Hepatic stellate cell (primary cell): ENCODE data around the gene ANKRD40.

Experiments
- DNase-seq: peaks from one replicate; pipeline ENCODE4 v3.0.0; 2011; ENCODE audit warnings: low spot score

Gene ANKRD40

DNA sequence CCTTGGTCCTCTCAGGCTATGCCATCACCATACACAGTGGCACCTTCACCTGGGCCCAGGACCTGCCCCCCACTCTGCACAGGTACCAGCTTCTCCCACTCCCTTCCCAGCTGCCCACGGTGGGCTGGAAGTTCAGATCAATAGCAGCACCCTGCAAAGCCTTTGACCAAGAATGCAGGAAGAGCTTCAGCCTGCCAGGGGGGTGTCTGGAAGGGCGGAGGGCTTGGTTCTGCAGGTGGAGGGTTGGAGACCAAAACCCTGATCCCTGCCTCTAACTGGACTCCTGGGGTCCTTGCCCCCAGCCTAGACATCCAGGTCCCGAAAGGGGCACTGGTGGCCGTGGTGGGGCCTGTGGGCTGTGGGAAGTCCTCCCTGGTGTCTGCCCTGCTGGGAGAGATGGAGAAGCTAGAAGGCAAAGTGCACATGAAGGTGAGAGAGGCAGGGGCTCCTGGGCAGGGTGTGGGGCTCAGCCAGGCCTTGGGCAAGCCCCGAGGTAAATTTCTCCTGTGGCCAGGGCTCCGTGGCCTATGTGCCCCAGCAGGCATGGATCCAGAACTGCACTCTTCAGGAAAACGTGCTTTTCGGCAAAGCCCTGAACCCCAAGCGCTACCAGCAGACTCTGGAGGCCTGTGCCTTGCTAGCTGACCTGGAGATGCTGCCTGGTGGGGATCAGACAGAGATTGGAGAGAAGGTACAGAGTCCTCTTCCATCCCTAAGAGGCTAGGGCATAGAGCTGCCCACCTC, 38.7 kb downstream of the ANKRD40 start:
- no peak for DNase-seq

DNA sequence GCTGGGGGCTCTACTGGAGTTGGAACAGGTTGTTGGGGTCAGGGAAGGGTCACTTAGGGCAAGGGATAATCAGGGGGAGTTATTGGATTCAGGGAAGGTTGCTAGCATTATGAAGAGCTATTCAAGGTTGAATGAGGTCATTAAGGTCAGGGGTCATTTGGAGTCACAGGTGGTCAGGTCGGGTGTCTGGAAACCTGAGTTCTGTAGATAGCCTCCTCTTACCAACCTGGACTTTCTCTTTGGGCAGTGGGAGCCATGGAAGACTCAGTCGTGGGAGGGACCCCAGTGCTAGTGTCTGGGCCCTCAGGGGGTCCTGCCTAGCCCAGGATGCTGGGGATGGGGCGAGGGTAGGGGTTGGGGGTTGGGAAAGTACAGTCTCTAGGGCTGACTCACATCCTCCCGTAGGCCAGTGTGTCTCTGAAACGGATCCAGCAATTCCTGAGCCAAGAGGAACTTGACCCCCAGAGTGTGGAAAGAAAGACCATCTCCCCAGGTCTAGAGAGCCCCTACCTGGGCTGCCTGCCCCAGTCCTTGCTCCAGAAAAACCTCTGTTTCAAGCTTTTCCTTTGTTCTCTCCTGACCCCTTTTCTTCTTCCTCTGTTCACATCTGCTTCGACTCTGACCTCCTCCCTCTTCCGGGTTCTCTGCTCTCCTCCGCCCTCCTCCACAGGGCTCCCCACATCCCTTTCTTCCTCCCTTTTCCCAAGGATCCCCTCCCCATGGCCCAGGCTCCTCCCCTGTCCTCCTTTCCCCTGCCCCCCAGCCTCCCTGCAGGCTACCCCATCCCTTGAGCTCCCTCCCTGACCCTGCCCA, 39.5 kb downstream of the ANKRD40 start:
- DNase-seq: peak; percentile 59

DNA sequence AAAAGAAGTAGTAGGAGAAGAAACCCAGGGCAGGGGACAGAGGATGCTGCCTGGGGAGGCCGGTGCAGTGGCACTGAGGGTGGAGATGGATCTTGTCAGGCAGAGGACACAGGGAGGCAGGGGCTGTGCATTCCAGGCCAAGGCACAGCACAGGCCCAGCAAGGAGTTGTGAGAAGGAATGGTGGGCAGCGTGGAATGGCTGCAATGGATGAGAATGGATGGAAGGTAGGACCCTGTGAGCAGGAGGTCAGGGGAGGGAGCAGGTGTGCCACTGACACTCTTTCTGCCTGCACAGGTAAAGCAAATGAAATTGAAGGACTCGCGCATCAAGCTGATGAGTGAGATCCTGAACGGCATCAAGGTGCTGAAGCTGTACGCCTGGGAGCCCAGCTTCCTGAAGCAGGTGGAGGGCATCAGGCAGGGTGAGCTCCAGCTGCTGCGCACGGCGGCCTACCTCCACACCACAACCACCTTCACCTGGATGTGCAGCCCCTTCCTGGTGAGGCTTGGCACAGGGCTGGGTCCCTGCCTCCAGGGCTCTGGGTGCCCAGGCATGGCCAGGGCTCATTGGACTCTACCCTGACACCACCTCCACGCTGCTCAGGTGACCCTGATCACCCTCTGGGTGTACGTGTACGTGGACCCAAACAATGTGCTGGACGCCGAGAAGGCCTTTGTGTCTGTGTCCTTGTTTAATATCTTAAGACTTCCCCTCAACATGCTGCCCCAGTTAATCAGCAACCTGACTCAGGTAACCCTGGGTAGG, 40.3 kb downstream of the ANKRD40 start:
- DNase-seq: no peak

DNA sequence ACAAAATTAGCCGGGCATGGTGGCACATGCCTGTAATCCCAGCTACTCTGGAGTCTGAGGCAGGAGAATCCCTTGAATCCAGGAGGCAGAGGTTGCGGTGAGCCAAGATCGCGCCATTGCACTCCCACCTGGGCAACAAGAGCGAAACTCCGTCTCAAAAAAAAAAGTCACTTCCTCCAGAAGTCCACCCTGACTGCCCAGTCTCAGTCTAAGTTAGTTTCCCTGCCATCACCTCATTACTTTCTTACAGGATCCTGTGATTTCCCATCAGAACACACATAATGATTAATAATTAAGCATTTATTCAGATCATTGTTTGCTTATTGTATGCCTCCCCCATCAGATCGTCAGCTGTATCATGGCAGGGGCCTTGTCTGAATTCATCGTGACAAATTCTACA, 41.4 kb downstream of the ANKRD40 start:
- DNase-seq: no peak

DNA sequence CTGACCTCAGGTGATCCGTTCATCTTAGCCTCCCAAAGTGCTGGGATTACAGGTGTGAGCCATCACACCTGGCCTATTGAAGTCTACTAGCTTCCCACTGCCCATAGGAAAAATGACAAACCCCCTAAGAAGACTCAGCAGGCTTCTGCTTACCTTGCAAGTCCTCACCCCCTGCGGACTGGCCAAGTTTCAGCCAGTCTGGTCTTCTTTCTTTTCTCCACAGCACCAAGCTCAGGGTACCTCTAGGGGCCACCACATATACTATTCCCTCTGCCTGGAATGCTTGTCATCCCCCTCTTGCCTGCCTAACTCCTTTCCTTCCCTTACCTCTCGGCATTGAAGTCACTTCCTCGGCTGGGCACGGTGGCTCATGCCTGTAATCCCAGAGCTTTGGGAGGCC, 41.9 kb downstream of the ANKRD40 start:
- no peak for DNase-seq

GRCh38 chr17:50664788-50665458, 42.8 kb downstream of the ANKRD40 start:
- no peak for DNase-seq

DNA sequence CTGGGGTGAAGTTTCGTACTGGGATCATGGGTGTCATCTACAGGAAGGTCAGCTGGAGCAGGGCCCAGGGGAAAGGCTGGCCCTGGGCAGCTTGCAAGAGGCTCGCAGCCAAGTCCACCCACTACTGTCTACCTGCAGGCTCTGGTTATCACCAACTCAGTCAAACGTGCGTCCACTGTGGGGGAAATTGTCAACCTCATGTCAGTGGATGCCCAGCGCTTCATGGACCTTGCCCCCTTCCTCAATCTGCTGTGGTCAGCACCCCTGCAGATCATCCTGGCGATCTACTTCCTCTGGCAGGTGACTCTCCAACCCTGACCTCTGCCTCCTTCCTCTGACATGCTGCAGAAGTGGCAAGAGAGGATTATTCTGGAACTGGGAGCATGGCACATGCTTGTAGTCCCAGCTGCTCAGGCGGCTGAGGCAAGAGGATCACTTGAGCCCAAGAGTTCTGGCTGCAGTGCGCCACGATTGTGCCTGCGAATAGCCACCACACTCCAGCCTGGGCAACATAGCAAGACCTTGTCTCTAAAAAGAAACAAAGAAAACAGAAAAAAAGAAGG, 43.8 kb downstream of the ANKRD40 start:
- no peak for DNase-seq

DNA sequence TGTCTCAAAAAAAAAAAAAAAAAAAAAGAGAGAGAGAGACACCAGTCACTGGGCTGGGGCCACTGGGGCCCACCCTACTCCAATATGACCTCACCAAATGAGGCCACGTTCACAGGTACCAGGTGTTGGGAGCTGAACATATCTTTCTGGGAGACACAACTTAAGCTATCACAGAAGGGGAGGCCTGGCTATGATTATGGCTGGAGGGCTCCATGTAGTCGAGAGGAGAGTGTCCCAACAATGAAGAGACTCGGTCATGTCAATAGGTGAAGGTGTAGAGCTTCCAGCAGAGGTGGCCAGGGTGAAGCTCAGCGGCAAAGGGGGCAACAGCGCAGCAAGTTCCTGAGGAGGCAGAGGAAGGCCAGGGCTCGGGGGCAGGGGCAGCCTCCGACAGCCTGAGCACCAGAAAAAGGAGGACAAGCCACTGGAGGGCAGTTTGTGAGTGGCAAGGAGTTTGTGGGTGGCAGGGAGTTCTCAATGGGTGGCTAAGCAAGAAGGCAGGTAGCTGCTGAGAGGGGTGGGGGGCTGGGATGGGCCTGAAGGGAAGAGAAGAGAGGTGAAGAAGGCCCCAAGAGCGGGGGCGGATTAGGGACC, 45.0 kb downstream of the ANKRD40 start:
- no peak for DNase-seq

DNA sequence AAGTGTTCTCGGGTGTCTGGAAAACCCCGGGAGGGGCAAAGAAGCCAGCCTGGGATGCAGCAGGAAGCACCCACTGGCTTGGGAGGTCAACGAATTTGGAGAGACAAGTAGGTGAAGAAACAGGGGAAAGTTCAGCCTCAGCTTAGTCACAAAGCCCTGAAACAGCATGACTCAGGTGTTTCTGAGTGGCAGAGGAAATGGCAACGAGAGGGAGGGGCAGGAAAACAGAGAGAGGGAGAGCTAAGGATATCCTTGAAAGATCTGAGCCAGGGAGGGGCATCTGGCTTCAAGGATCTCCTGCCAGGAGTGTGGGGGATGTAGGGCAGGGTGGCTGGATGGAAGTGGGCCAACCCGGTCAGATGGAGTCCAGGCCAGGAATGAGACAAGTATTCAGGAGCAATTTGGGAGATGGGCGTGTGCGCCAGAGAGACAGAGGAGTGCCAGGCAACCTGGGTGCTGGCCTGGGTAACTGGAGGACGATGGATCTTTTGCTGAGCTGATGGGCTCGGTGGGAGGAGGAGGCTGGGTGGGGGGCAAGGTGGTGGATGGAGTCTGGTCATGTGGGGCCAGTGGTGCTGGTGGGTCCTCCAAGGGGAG, 45.8 kb downstream of the ANKRD40 start:
- peak; percentile 85 for DNase-seq

DNA sequence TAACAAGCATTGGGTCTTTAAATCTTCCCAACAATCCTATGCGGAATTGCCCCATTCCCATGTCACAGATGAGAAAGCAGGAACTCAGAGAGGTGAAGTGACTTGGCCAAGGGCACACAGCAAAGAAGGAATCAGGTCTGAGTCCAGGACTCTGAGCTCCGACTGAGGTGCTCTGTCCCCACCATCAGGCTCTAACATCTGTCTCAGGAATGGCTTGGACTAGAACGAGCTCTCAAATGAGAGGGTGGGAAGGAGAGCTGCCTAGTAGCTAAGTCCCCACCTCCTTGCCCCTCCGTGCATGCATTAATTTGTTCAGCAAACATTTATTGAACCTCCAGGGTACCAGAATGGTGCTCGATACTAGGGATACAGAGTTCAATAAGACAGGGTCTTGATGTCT, 46.4 kb downstream of the ANKRD40 start:
- DNase-seq: no peak

- DNase-seq: no peak
These were observed 46.8 kb downstream of the ANKRD40 start for GRCh38 chr17:50660887-50661345.

- peak; percentile 47 for DNase-seq
These were observed 47.5 kb downstream of the ANKRD40 start for GRCh38 chr17:50660042-50660886.

DNA sequence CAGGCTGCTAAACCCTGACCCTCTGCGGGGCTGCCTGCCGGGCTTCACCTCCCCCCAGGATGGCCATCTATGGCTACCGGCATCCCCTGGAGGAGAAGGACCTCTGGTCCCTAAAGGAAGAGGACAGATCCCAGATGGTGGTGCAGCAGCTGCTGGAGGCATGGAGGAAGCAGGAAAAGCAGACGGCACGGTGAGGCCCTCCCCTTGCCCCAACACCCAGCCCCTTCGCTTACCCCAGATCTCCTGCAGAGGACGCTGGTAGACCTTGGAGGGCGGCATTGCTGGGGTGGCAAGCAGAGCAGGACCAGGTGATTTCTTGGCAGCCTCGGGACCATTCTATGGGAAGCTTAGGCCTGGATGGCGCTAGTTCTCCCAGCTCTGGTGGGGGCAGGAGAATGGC, 48.5 kb downstream of the ANKRD40 start:
- DNase-seq: no peak

DNA sequence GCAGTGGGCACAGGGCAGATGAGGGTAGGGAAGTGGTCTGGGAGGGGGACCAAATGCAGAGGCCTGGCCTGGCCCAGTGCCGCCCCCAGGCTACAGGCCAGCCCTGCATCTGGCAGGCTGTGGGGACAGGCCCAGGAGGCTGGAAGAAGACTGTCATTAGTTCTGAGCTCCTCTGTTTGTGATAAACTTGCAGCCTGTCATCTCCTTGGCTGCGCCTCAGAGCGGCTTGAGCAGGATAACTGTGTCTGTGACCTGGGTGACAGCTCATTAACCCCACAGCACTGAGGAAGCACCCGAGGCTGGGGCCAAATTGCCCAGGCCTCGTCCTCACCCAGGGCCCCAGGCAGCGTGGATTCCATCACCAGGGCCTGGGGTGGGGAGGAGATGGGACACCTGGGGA, 49.1 kb downstream of the ANKRD40 start:
- DNase-seq: no peak

DNA sequence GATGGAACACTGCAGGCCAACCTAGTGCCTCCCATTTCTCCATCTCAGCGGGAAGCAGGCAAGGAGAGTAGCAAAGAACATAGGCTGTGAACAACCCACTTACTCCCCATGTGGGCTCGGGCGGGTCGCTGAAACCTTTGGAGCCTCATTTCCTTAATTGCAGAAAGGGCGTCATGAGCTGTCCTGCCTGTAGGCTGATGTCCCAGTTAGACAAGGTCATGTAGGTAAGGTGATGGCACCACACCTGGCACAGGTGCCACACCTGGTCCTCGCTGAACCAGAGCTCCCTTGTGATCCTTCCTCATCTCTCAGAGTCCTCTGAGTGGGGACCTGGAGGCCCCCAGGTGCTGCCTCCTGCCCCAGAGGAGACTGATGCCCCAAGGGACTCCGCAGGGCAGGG, 50.1 kb downstream of the ANKRD40 start:
- DNase-seq: no peak

DNA sequence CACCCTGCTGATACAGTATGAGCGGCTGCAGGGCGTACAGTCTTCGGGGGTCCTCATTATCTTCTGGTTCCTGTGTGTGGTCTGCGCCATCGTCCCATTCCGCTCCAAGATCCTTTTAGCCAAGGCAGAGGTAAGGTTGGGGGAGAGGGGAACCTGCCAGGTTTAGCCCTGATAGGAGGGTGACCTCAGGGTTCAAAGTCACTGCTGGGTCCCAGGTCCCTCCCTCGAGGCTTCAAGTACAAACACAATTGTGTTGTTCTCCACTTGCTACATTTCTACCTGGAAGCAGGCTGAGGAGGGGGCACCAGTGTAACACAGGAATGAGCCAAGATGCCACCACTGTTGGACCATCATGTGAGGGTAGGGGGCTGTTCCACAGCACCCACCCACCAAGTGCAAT, 50.7 kb downstream of the ANKRD40 start:
- DNase-seq: no peak

DNA sequence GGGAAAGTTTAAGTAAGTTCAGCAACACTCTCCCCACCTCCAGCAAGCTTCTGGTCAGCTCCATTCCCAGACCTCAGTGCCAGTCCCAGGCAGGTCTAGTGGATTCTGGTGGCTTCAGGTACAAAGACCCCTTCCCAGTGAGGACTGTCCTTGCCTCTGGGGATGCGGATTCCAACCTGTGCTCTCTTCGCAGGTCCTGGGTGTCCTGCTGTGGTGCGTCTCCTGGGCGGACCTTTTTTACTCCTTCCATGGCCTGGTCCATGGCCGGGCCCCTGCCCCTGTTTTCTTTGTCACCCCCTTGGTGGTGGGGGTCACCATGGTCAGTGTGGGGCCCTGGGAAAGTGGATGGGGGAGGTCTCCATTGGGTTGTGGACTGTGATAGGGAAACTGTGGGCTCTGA, 51.2 kb downstream of the ANKRD40 start:
- no peak for DNase-seq

GRCh38 chr17:50653738-50654137, 54.0 kb downstream of the ANKRD40 start:
- DNase-seq: no peak

DNA sequence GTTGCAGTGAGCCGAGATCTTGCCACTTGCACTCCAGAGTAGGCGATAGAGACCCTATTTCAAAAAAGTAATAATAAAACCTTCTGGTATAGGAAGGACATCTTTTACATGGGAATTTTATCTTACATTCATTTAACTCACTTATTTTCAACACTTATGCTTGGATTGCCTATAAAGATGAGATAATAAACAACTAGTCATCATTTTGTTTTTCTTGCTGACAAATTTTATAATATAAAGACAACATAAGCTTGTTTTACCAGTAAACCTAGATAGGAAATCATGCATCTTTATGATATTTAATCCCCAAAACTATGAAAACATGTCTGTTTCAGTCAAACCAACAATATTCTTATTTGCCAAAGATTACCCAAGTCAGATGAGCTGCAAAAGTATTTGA, 56.1 kb downstream of the ANKRD40 start:
- no peak for DNase-seq
